Measurements from ENCODE around the gene ST6GAL1.
"Not testable (repeated sequence)": the region's sequence is repeated elsewhere in the genome, so short reads cannot be mapped to it uniquely, and the experiment has no call there.

Gene ST6GAL1

GRCh38 chr3:186946756-186947375 lies 16.5 kb downstream of the ST6GAL1 start:
- no peak for DNase-seq

DNA sequence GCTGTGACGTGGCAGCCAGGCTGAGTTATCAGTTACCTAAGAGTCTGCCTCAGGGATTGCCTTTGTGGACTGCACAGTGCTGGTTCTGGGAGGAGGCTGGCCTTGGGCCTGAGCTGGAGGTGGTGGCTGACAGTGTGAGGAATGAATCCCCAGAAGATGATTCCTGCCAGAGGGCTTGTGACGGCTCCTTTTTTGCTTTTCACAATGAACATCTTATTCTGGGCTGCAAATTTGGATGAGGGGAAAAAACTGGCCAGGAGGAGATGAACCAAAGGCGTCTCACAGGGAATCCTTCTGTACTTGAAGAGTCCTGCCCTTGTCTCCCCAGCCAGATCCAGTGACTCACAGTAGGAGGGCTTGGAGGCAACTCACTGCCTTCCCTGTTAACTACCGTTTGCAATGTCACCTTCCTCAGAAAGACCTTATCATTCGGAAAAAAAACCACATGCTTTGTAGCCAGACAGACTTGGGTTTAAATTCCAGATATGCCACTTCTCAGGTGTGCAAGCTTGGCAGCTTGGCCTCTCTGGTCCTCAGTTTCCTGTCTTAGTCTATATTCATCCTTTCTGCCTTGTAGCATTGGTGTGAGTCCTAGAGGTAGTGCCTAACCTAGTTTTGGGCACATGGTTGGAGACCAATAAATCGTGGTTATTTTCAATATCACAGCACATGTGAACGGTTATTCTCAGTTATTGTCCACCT lies 19.1 kb downstream of the ST6GAL1 start:
- no peak for DNase-seq

DNA sequence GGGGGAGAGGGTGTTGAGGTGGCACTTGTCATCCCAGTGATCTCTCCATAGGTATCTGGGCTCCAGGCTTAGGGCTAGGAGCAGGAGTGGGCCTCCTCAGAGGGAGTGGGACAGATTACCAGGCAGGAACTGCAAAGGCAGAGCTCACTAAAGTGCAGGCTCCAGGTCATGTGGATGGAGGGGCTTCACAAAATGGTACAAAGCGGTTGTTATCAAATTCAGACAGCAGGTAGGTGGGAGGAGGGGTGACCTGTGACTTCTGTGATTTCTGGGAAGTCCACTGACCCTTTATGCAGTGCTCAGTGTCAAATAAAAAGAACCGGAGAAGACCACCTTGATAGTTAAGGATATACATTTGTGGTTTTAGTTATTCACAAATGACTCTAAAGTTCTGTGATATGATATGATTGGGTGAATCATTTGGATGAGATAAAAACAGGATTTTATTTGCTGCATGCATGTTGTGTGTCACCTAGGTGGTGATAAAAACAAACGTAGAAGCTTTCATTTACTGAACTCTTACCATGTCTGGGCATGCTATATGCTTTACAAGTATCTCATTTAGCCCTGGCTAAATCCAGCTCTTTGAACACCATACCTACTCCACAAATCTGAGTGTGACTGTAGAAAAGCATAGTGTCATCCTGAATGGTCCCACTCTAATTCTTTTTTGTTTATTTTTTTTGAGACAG lies 20.2 kb downstream of the ST6GAL1 start:
- no peak for DNase-seq

GRCh38 chr3:186951640-186952552 lies 21.6 kb downstream of the ST6GAL1 start:
- DNase-seq, result no peak

DNA sequence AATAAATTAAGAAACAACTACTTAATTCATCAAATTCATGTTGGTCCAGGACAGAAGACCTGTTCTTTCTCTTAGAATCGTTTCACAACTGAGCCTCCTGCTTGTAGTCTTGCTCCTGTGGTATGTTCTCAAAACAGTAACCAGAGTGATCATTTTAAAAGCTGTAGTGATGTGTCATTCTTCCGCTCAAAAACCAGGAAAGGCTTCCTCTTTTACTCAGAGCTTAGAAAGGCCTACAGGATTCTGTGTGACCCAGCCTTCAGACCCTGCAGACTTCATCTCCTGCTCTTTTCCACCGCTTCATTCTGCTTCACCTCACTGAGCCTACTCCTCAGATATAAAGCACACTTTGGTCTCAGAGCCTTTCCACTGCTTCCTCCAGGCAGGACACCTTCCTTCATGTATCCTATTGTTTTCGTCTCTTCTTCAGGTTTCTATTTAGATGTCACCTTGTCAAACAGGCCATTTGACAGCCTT lies 22.7 kb downstream of the ST6GAL1 start:
- no peak for DNase-seq

DNA sequence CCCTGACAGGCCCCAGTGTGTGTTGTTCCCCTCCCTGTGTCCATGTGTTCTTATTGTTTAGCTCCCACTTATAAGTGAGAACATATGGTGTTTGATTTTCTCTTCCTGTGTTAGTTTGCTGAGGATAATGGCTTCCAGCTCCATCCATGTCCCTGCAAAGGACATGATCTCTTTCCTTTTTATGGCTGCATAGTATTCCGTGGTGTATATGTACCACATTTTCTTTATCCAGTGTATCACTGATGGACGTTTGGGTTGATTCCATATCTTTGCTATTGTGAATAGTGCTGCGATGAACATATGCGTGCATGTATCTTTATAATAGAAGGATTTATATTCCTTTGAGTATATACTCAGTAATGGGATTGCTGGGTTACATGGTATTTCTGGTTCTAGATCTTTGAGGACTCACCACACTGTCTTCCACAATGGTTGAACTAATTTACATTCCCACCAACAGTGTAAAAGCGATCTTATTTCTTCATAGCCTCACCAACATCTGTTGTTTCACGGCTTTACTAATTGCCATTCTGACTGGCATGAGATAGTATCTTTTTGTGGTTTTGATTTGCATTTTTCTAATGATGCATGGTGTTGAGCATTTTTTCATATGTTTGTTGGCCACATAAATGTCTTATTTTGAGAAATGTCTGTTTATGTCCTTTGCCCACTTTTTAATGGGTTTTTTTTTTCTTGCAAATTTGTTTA lies 23.8 kb downstream of the ST6GAL1 start:
- DNase-seq, result not testable (repeated sequence)

- no peak for DNase-seq
Observed at GRCh38 chr3:186955898-186956696, 25.8 kb downstream of the ST6GAL1 start.

DNA sequence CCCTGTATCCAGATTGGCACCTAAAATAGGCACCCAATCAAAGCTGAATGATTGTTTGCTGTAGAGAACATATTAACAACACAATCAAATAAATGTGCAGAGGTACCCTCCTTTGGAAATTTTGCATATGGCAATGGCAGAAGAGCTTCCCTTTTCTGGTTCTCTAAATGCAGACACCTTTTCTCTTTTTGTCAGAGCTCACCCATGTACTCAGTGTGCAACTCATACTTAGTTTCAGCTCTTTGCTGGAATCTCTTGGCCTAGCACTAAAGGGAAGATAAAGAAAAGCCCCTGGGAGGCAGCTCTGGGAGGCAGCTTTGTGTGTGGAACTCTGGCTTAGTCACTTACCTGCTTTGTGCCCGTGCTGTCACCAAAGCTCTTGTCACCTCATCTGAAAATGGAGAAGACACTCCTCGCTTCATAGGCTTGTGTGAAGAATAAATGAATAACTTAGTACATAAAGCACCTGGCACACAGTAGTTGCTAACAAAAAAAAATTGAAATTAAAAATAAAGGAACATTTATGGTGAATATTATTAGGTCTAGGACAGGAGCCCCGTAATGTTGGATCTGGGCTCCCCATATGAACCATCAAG lies 28.8 kb downstream of the ST6GAL1 start:
- DNase-seq, result no peak

DNA sequence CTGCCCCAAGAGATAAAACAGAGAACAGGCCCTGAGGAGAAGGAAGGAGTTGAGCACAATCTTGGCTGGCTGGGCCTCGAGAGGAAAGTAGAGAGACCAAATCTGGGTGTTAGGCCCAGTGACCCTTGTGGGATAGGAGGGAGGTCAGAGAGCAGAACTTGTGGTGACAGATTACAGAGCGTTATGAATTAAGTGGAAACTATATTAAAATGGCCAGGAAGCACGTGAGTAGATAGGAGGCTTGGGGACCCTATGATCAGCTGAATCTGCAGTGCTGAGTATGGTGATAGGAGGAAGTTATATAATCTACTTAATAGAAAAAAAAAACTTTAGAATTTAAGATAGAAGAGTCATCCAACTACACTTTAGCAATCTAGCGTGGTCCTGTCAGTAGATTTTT lies 30.0 kb downstream of the ST6GAL1 start:
- no peak for DNase-seq

- no peak for DNase-seq
Observed at GRCh38 chr3:186962445-186962844, 32.1 kb downstream of the ST6GAL1 start.

- DNase-seq, result no peak
Observed at GRCh38 chr3:186963636-186964035, 33.3 kb downstream of the ST6GAL1 start.

GRCh38 chr3:186964071-186964470 lies 33.7 kb downstream of the ST6GAL1 start:
- DNase-seq, result no peak

DNA sequence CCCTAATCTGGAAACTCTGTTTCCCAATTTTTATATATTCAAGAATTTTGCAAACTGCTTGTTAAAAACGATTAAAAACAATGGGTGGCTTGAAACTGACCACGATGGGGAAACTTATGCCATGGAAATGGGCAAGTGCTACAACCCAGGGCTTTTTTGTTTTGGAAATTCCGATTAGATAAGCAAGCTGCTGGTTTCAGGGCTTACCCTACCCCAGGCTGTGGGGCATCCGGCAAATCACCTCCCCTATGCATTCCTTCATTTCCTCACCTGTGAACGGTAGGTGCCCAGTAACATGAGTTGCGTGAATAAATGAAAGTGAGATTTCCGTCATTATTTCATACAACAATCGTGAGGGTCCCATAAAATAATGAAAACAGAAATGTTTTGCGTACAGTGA lies 34.3 kb downstream of the ST6GAL1 start:
- DNase-seq, result no peak

DNA sequence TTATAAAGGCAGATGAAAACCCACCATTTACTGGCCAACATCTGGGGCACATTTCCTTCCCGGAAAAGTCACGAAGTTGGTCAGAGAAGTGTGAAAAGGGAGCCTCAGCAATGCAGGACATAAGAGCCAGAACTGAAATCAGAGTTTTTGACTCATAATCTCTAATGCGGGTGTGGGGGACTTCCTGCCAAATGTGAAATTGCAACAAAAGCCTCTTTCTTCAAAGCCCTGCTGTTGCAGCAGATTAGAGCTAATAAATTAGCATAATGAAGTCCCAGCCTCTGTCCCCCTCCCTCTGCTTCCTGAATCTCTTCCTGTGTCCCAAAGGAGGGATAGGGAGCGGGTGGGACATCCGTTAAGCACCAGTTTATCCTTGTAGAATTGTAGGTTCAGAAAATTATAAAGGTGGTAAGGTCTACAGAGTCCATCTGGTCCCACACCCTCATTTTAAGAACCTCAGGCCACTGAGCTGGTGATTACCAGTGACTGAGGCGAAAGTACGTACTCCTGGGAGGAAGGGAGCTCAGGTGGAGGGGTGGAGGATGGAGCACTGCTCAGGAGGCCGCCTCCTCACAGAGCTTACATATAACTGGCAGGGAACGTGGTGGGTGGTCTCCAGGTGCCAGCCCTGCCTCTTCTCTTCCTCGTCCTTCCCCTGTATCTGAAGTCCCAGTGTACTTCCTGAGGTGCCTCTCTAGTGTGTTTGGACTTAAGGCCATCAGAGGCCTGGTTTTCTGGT lies 35.0 kb downstream of the ST6GAL1 start:
- no peak for DNase-seq

- no peak for DNase-seq
Observed at GRCh38 chr3:186966406-186966805, 36.1 kb downstream of the ST6GAL1 start.

DNA sequence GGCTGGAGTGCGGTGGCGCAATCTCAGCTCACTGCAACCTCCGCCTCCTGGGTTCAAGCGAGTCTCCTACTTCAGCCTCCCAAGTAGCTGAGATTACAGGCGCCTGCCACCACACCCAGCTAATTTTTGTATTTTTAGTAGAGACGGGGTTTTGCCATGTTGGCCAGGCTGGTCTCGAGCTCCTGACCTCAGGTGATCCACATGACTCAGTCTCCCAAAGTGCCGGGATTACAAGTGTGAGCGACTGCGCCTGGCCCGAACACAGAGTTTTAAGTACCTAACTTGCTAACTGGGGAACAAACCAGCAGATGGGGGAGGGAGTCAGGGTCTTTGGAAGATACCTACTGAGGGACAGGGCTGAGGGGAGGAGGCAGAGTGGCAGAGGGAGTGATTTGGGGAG lies 36.9 kb downstream of the ST6GAL1 start:
- not testable (repeated sequence) for DNase-seq

GRCh38 chr3:186967686-186968085 lies 37.4 kb downstream of the ST6GAL1 start:
- DNase-seq, result no peak

GRCh38 chr3:186969607-186970006 lies 39.3 kb downstream of the ST6GAL1 start:
- DNase-seq, result no peak

GRCh38 chr3:186971106-186971505 lies 40.8 kb downstream of the ST6GAL1 start:
- not testable (repeated sequence) for DNase-seq

DNA sequence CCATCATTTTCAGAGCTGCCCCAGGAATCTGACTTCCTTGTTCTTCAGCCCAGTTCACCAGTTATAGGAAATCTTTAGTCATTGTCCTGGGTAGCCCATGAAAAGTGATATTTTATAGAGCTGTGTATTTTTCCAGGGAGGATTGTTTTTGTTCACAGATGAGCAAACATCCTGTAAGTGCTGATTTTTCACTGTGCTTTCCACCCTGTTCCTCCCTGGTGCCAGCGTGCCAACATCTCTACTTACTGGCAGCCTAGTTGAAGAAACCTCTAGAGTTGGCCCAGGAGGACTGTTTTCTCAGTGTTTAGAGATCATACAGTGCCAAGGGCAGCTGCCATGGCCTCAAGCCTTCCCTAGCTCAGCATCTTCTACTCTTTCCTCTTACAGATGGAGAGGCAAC lies 41.3 kb downstream of the ST6GAL1 start:
- DNase-seq, result no peak

All from NCI-H1105 (cell line).